NCI-H748 (cell line): ENCODE data around the gene TTLL3.
"Not testable (repeated sequence)": the region's sequence is repeated elsewhere in the genome, so short reads cannot be mapped to it uniquely, and the experiment has no call there.

Experiments used
- DNase-seq: peaks from one replicate; lab custom pipeline; 2025; ENCODE audit not compliant: unreplicated experiment; lab: John Stamatoyannopoulos, UW

Gene TTLL3

GRCh38 chr3:9809615-9810432 lies at the start of gene TTLL3:
TSS of gene TTLL3 (plus strand) at chr3:9810262. CDS start at chr3:9810662, 400 bp downstream.
- peak; percentile 67 for DNase-seq

- DNase-seq, result no peak
Measured at GRCh38 chr3:9760779-9761505, 49.1 kb upstream of the TTLL3 start.

GRCh38 chr3:9761919-9762318 lies 48.1 kb upstream of the TTLL3 start:
- no peak for DNase-seq

- DNase-seq, result no peak
Measured at GRCh38 chr3:9762871-9763270, 47.2 kb upstream of the TTLL3 start.

GRCh38 chr3:9765865-9766264 lies 44.2 kb upstream of the TTLL3 start:
- no peak for DNase-seq

GRCh38 chr3:9767418-9767817 lies 42.6 kb upstream of the TTLL3 start:
- DNase-seq, result no peak

GRCh38 chr3:9768141-9768775 lies 41.8 kb upstream of the TTLL3 start:
- DNase-seq, result no peak

- no peak for DNase-seq
Measured at GRCh38 chr3:9769012-9769411, 41.0 kb upstream of the TTLL3 start.

- DNase-seq, result peak; percentile 51
Measured at GRCh38 chr3:9769426-9770275, 40.4 kb upstream of the TTLL3 start, which contains the start of gene CAMK1. TSS of gene CAMK1 (minus strand) at chr3:9769947. CDS start at chr3:9767749, 2,198 bp downstream.

- no peak for DNase-seq
Measured at GRCh38 chr3:9770276-9770812, 39.7 kb upstream of the TTLL3 start.

GRCh38 chr3:9771007-9771406 lies 39.1 kb upstream of the TTLL3 start:
- DNase-seq, result not testable (repeated sequence)

- DNase-seq, result no peak
Measured at GRCh38 chr3:9776896-9777693, 33.0 kb upstream of the TTLL3 start.

GRCh38 chr3:9777694-9778021 lies 32.4 kb upstream of the TTLL3 start:
- DNase-seq, result no peak

GRCh38 chr3:9778143-9779074 lies 31.7 kb upstream of the TTLL3 start:
- DNase-seq, result no peak

- no peak for DNase-seq
Measured at GRCh38 chr3:9779075-9779593, 30.9 kb upstream of the TTLL3 start.

GRCh38 chr3:9779721-9780457 lies 30.2 kb upstream of the TTLL3 start:
- no peak for DNase-seq

- no peak for DNase-seq
Measured at GRCh38 chr3:9780458-9780812, 29.6 kb upstream of the TTLL3 start.

GRCh38 chr3:9780910-9781309 lies 29.2 kb upstream of the TTLL3 start:
- no peak for DNase-seq
